NCI-H1092 (cell line): ENCODE results near the gene TBC1D10A.

Experiments
- DNase-seq: peaks from one replicate; lab custom pipeline; 2025; lab: John Stamatoyannopoulos, UW

Gene TBC1D10A

DNA sequence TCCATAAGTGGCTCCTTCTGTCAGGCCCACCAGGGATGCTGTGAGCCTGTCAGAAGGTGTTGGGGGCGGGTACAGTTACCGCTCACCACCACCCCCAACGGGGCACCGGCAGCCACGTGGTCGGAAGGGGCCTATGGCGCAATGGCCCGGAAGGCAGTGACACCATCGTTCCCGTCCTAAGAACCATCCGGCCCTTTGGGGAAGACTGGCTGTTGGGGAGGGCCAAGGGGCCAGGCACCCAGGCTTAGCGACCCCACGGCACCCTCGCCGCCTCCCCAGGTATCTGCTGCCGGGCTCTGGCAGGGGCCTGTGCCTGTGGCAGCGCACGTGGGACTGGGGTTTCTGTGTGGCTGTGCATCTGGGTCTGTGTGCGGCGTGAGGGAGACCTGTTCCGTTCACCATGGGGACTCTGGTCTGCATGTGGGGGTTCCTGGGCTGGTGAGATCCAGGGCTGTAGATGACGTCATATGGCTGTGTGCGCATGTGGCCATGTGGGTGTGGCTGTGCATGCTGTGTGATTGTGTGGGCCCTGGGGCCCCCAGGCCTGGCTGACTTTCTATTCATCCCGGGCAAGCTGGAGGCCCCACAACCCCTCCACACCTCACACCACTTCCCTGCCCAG lies 60.8 kb downstream of the TBC1D10A start:
- no peak for DNase-seq

DNA sequence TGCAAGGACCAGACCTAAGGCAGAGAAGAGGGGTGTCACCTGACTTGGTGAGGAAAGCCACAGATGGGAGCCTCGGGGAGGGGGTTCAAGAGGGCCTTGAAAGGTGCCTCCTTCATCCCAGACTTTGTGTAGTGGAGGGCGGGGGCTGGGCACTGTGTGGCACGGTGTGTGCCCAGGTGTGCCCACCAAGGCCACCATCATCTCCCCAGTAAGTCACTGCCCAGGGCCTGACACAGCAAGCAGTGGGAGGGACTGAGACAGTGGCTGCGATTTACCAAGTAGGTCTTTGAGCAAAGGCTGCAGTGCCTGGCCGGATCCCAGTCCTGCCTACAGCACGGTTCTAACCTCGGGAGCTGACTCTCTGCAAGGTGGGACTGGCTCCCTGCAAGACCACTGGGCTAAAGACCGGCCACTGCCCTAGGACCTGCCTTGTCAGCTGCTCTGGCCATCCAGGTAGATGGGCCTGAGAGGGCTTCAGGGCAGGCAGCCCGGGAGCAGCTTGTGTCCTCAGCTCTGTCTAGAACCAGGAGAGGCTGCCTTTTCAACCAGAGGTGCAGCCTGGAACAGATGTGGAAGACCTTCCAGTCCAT lies 61.5 kb downstream of the TBC1D10A start:
- DNase-seq: no peak

DNA sequence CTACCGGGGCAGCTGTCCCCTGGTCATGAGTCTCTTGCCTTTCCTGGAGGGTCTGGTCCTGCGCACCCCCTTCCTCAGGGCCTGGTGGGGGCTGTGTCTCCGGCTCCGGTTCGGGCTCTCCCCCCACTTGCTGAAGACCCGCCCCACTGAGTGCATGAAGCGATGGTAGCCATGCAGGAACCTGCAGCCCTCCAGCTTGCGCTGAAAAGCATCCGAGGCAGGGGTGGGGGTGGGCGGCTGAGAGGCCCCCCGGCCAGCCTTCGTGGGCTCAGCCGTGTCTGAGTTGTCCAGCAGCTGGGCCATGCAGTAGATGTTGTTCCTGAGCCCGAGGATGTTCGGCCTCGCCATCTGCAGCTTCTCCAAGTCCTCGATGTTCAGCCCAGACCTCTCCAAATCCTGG lies 62.9 kb downstream of the TBC1D10A start:
- no peak for DNase-seq

DNA sequence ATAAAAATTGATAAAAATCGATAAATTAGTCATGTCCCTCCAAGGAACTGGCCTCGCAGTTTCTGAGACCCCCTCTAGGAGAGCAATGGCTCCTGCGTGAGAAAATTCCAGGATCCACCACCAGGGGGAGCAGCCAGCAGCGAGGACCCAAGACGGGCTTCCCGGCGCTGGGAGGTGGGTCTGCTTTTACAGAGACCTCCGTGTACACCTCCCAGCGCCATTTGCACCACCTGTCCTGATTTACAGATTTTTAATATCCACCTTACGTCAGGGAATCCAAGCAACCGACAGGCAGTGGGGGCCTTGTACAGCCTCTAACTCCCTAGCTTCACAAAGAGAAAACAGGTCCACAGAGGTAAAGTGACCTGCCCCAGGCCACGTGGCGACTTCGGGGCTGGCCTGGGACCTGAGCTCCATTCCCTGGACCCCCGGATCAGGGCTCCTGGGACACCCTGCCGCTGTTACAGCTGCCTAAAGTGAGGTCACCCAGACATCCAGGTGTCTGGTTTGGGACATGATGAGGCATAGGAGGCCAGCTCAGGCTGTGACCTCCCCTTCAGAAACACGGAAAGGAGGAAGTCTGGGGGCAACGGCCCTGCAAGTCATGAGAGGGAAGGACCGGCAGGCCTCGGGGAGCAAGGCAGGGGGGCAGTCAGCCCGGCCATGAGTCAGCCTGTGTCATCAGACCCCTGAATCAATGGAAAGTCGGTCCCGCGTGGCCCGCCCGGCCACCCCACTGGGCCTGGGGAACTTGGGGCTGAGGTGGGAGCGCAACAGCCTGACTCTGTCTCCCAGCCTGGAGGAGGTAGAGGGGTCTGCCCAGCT lies 63.6 kb downstream of the TBC1D10A start:
- peak; percentile 80 for DNase-seq

DNA sequence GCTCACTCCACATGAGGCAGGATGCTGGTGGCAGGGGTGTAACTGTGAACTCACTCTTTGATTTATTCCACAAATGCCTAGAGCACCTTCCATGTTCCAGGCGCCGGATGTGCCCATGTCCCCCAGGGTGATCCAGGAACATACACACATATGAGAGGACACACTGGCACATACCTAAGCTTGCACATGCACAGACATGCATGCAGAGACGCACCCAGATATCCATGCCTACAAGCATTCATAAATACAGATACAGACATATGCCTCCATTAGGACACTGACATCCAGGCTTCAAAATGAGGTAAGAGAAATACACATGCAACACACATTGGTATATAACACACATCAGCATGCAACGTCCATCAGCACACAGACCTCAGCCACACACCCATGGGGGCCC lies 64.6 kb downstream of the TBC1D10A start:
- DNase-seq: no peak

DNA sequence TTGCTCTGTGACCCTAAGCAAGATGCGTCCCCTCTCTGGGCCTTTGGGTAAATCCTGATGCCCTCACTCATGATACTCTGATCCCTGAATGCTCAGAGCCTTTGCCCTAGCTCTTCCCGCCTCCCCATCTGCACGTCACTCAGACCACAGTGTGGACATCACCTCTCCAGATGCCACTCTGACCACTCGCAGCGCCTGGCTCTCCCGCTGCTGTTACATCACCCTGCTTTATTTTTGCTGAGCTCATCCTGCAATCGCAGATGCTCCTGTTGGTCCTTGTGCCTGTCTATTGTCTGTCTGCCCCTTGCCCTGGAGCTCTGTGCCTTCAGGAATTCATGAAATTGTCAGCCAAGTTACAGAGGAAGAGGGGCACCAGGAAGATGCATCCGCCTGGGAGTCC lies 65.6 kb downstream of the TBC1D10A start:
- DNase-seq: no peak

DNA sequence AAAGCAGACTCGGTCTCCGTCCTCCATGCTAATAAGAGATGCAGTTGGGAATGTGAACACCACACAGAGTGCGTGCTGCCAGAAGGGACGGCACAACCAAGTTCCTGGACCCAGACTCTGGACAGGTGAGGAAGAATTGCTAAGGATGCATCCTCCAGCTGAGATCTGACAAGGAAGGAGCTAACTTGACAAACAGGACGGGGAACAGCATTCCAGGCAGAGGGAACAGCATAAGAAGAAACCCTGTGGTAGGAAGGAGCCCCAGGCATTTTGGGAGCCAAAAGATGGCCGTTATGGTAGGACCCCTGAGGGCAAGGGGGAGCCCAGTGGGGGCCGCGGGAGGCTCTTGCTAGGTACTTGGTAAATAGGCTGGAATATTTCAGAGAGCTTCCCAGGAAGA lies 66.1 kb downstream of the TBC1D10A start:
- no peak for DNase-seq

DNA sequence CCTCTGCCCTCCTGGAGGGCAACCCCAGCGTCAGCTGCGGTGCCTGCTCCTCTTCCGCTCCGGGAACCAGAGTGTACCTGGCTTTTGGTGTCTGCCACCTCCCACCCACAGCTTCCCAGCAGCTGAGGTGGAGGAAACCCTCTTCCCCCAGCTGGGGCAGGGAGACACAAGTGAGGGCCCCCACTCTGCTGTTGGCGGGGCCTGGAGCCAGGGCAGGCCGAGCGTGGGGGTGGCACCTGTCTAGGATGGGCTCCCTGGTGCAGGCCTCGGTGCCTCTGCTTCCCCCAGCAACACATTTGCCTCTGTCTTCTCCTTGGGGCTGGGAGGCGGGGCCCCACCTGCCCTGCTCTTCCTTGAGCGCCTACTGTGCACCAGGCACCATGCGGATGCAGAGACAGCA lies 66.5 kb downstream of the TBC1D10A start:
- no peak for DNase-seq

DNA sequence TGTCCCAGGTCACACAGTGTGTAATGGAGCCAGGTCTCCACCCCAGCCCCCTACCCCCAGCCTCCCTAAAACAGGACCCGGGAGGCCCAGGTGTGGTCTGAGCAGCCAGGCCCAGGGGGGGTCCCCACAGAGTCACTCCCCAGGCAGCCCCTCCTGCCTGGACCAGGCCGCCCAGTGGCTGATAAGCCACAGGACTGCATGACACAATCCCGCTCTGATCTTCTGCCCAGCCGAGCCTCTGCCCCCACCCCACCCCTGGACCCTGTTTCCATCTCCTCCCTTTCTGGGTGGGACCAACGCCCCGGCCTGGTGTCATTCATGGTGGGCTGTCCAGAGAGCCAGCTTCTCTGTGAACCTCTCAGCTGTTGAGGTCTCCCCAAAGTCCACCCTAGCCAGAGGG lies 72.4 kb downstream of the TBC1D10A start:
- DNase-seq: no peak

DNA sequence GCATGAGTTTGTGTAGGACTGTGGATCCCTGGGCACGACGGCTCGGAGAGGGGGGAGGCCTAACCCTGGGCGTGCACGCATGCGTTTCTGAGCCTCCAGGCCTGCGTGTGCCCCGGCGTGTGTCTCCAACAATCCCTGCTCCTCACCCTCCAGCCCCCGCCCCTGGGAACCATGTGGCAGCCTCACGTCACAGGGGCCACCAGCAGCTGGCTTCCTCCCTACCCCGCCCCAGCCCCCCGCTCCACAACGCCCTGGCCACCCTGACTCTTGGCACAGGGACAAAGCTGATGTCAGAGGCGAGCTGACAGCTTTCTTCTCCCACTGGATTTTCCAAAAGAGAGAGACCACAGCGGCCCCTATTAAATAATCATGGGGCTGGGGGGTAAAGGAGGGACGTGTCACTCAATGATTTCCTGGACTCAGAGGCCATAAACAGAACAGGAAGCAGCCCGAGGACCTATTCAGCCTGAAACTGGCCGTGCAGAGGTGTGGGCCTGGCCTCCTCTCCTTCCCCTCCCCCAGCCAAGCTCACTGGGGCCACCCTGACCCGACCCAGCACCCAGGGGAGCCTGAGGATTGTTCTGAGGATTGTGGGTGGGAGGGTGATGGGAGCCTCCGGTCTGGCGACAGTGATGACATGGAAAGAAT lies 73.4 kb downstream of the TBC1D10A start:
- peak; percentile 48 for DNase-seq

DNA sequence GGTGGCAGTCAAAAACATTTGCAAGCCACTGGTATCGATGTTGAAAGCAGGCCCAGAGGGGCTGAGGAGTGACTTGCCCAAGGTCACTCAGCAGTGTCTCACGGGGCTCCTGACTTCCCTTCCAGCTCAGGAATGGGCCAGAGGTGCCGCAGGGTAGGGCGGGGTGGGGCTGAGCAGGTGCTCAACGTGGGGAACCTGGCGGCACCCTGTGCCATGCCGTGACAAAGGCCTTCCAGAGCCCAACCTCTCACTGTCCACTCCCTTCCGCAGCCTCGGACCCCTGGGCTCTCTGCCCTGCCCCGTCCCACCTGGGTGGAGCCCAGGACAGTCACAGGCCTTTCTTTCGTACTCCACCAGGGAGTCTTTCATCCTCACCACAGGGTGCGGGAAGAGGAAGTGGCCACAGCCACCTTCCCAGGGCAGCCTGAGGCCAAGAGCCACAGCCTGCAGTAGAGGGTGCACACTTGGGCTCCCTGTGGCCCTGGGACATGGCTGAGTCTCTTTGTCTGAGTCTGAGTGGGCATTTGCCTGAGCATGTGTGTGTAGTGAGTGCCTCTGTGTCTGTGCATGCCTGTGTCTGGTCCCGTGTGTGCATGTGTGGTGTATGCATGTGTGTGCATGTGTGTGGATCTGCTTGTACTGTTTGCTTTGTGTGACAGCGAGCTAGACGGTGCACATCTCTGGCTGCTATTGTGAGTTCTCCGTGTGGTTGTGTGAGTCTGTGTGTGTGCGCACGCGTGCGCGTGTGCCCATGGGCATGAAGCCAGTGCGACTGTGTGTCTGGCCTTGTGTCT lies 74.1 kb downstream of the TBC1D10A start:
- no peak for DNase-seq

DNA sequence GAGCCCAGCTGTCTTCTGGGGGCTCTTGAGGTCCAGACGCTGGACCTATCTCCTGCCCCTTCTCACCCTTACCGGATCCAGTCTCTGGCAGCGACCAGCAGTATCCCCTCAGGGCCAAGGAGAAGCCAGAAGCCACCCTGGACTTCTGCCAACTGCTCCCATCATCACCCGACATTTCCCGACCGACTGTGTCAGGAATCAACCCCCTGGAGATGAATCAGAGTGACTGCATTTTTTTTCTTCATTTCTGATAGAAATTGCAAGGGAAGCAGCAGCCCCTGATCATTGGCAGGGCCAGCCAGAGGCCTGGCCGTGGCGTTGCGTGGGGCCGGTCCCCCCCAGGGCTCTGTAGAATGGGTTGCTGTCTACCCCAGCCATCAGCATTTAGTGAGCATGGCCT lies 75.0 kb downstream of the TBC1D10A start:
- DNase-seq: no peak

DNA sequence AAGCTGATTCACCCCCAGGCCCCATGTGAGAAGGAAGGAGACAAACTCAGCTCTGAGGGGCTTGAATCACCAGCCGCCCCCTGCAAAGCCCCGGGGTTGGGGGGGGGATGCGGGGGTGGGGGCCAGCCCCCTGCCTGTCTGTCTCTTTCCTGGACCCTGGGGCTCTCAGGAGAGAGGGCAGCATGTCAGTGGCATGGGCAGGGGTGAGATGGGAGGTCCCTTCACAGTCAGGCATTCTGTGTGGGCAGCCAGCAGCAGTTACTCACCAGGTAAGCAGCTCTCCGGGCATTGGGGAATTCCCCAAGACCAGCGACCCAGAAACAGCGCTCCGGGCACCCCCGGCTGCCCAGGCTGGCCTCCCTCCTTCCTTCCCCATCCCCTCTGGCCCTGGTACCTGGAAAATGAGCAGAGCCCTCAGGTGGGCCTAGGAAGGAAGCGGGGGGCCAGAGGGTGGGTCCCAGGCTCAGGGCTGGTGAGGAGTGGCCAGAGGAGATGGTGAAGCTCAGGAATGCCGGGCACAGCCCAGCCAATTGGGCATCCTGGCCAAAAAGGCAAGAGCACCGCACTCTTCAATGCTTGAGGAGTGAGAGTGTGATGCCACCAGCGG lies 76.0 kb downstream of the TBC1D10A start:
- DNase-seq: no peak

DNA sequence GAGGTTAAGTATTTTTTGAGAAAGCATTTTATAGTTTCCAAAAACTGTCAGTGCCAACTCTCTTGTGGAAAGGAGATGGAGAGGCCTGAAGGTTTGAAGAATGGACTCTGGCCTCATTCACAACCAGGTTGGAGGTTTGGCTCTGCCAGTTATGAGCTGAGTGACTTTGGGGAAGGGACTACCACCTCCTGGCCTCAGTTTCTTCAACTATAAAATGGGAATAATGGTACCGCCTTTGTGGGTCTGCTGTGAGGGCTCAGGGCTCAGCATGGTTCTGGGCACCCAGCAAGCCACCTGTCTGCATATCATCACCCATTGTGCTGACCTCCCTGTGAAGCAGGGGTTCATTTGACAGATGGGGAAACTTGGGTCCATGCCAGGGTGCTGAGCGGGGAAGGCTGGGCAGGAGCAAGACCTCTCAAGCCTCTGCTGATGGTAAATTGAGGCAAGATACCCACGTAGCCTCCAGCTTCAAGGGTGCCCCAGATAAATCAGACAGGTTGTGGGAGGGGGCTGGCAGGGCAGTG lies 76.6 kb downstream of the TBC1D10A start:
- DNase-seq: no peak

DNA sequence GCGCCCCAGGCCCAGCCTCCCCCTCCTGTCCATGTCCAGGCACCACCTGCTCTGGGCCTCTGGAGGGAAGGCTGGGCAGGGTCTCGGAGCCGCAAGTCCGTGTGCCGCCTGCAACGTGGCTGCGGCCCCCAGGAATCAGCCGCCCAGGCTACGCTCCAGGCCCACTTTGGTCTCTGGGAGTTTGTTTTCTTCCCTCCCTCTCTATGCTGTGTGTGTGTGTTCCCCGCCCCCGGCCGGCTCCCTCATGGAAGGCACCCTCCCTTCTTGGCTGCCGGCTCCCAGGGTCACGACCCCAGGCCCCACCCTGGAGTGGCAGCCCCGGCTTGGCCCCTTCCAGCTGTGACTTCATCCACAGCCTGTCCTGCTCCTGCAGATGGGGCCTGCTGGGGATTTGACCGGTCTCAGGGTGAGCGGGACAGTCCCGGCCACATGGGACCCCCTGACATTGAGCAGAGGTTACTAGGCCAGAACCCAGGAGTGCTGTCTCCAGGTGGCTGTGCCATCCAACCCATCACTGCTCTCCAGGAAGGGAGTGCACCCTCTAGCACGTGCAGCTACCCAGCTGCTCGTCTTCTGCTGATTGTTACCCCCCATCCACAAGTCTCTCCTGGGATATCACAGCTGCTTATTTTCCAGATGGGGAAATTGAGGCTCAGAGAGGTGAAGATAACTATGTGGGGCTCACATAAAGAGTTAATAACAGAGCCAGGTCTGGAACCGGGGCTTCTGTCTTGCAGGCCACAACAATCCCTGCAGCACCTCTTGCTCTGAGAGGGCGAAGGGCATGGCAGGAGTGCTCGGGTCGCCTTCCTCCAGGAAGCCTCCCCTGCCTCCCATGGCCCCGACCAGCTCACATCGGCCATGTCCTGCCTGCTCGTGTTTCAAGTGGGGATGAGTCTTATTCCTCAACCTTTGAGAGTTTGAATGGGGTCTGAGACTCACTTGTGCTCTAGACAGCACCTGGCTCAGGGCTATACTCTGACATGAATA lies 77.4 kb downstream of the TBC1D10A start:
- DNase-seq: no peak

DNA sequence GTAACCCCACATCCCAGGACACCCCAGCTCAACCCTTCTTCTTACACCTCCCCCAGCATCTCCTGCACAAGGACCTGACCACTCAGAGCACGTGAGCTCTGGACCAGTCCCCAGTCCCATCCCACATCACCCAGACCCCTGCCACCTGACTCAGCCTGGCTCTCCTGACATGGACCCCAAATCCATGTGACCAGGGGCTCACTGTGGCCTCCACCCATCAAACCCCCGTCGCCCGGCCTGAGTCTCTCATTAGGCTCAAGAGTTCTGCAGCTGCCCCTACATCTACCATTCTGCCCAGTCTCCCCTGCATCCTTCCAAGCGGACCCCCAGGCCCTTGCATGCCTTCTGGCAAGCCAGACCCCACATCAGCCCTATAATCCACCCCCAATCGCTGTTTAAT lies 78.3 kb downstream of the TBC1D10A start:
- DNase-seq: no peak

DNA sequence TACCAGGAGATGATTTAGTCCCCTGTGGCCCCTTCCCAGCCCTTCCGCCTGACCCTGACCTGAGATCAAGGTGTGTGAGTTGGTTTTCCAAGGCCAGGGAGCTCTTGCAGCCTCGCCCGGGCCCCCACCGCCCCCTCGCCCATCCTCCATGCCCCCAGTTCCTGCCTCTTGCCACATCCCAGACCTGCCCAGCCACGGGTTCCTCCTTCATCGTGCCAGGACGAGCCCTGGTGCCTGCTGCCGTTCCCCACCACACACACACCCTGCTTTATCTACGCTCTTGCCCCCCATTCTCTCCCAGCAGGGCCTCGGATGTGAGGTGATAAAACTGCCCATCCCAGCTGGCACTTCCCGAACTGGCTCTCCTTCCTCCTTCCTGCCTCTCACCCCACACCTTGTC lies 78.8 kb downstream of the TBC1D10A start:
- no peak for DNase-seq

DNA sequence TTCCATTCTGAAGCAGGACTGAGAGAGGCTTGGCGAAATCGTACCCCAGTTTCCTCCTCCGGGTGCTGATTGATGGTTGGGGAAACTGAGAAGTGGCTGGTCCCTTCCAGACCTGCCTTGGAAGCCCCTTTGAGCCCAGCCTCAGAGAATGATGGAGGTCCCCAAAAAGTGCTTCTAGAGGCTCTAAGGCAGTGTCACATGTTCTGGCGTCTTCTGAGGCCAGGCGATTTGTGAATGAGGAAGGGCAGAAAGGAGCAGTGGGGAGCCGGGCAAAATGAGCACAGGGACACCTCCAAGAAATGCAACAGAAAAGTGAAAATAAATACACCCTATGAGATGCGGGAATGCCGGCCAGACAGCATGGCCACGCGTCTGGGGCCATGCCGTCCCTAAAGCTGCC lies 79.2 kb downstream of the TBC1D10A start:
- DNase-seq: no peak

DNA sequence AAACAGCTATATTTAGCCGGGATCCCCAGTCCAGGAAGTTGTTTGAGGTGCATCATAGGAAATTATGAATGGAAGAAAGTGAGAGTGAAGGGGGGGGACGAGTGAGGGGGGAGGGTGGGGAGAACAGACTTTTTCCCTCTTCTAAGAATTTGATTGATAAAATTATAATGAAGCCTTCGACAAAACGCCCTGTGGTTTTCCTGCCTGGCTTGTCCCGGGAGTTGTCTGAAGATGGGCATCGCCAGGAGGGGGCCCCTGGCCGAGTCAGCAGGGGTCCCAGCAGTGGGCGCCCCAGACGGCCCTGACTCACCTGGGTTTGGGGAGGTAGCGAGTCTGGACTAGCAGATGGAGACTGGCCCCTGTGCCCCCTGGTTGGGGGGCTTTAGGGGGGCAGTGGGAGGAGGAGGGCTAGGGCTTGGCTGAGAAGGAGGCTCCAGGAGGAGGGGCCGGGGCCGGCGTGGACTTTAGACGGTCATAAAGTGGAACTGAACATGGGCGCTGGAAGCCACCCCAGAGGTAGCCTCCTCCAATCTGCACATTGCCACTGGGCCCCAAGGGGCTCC lies 79.8 kb downstream of the TBC1D10A start:
- no peak for DNase-seq
